NCI-H526 treated with DMSO at 0.1 percent for 48 hours (cell line): ENCODE measurements around the gene IPO5.
"Not testable (repeated sequence)": the region's sequence is repeated elsewhere in the genome, so short reads cannot be mapped to it uniquely, and the experiment has no call there.

Experiments
- DNase-seq: peaks from one replicate; lab custom pipeline; 2025; lab: John Stamatoyannopoulos, UW

Gene IPO5

DNA sequence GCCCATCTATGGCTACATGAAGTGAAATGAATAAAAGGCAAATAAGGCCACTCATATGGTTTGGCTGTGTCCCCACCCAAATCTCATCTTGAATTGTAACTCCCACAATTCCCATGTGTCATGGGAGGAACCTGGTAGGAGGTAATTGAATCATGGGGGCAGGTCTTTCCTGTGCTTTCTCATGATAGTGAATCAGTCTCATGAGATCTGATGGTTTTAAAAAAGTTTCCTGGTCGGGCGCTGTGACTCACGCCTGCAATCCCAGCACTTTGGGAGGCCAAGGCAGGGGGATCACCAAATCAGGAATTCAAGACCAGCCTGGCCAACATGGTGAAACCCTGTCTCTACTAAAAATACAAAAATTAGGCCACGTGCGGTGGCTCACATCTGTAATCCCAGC is 4.2 kb upstream of the IPO5 start:
- not testable (repeated sequence) for DNase-seq

DNA sequence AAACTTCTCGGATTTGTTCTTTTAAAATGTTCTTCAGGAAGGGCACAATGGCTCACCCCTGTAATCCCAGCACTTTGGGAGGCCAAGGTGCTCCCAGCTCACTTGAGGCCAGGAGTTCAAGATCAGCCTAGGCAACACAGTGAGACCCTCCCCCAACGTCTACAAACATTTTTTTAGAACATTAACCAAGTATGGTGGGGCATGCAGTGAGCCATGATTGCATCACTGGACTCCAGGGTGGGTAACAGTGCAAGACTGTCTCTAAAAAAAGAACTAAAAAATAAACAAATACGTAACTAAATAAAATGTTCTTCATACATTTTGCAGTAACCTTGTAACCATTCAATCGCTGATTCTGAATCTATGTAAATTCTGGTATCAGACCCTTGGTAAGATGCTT is 2.1 kb upstream of the IPO5 start:
- DNase-seq: no peak

DNA sequence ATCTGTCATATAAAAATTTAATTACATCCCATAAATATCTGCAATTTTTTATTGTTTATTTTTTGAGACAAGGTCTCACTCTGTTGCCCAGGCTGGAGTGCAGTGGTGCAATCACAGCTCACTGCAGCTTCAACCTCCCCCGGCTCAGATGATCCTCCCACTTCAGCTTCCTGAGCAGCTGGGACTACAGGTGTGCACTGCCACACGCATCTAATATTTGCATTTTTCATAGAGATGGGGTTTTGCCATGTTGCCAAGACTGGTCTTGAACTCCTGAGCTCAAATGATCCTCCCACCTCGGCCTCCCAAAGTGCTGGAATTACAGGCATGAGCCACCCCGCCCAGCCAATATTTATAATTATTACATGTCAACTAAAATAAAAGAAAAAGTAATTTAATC is 644 bp upstream of the IPO5 start:
- not testable (repeated sequence) for DNase-seq

DNA sequence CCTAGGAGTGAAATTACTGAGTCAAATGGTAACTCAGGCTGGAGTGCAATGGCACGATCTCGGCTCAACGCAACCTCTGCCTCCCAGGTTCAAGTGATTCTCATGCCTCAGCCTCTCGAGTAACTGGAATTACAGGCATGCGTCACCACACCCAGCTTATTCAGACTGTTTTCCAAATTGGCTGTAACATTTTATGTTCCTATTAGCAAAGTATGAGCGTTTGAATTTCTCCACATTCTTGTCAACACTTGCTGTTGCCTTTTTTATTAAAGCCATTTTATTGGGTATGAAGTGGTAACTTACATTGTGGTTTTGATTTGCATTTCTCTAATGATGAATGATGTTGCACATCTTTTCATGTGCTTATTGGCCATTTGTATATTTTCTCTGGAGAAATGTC is 7.9 kb downstream of the IPO5 start:
- no peak for DNase-seq

DNA sequence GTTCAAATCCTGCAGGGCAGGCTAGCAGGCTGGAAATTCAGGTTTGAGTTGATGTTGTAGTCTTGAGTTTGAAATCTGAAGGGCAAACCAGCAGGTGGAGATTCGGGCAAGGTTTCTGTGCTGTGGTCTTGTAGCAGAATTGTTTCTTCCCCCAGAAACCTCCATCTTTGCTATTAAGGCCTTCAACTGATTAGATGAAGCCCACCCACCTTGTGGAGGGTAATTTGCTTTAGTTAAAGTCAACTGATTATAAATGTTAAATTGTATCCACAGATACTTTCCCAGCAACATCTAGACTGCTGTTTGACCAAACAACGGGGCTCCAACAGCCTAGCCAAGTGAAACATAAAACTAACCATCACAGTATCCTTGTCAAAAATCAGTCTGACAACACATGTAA is 9.4 kb downstream of the IPO5 start:
- DNase-seq: no peak

DNA sequence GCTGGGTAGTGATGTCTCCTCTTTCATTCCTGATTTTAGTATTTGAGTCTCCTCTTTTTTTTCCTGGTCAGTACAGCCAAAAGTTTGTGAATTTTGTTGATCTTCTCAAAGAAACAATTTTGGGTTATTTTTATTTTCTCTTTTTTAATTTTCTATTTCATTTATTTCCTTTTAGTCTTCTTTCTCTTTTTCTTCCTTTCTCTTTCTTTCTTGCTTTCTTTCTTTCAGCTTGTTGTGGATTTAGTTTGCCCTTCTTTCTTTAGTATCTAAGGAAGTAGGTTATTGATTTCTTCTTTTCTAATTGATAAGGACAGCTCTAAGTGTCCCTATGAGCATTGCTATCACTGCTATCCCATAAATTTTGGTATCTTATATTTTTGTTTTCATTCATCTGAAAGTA is 13.8 kb downstream of the IPO5 start:
- no peak for DNase-seq

DNA sequence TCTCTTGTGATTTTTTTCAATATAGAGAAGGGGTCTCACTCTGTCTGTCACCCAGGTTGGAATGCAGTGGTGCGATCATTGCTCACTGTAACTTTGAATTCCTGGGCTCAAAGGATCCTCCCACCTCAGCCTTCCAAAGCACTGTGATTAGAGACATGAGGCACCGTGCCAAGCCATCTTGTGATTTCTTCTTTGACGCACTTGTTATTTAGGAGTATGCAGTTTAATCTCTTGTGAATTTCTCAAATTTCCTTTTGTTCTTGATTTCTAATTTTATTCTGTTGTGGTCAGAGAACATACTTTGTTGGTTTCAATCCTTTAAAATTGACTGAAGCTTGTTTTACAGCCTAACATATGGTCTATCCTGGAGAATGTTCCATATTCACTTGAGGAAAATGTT is 14.5 kb downstream of the IPO5 start:
- DNase-seq: no peak

DNA sequence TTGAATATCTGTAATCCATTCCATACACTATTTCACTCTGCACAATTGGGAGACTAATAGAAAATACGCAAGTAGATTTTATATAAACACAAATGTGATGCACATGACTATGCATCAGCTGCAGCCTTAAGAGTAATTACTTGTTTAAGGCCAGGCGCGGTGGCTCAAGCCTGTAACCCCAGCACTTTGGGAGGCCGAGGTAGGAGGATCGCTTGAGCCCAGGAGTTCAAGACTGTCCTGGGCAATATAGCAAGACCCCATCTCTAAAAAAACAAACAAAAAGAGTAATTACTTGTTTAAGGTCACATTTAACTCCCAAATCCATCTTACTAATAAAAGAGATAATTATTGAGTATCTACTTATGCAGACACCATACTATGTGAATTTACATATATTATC is 18.0 kb downstream of the IPO5 start:
- no peak for DNase-seq

DNA sequence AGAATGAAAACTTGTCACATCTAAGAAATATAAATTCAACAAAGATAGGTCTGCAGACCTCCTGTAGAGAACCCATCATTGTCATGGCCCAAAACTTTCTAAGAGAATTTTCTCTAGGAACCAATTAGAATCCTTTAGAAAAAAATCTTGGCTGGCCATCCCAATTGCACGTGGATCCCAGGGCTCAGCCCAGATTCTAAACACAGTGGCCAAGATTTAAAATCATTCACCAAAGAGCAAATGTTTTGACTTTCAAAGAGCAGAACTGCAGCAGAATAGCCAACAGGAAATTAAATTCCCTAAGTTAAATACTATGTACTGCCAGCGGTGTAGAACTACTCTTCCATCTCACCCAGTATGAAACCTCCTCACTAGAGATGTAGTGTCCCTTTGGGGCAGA is 21.3 kb downstream of the IPO5 start:
- no peak for DNase-seq

DNA sequence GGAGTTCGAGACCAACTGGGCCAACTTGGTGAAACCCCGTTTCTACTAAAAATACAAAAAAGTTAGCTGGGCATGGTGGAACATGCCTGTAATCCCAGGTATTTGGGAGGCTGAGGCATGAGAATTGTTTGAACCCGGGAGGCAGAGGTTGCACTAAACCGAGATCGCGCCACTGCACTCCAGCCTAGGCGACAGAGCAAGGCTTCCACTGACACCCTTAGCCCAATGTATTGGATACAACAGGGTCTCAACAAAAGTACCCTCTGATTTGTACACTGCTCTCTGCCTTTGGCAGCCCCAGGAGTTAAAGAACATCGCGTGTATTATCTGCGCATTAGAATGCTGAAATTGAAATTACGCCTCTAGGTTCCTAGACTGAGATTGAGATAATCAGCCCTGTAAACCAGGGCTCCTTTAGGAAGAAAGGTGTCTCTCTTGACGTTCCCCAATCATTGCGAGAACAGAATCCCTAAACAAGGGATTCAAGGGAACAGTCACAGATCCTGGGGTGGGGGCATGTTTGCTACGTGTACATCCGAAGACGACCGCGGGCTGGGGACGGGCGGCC is 21.9 kb downstream of the IPO5 start:
- DNase-seq: no peak

DNA sequence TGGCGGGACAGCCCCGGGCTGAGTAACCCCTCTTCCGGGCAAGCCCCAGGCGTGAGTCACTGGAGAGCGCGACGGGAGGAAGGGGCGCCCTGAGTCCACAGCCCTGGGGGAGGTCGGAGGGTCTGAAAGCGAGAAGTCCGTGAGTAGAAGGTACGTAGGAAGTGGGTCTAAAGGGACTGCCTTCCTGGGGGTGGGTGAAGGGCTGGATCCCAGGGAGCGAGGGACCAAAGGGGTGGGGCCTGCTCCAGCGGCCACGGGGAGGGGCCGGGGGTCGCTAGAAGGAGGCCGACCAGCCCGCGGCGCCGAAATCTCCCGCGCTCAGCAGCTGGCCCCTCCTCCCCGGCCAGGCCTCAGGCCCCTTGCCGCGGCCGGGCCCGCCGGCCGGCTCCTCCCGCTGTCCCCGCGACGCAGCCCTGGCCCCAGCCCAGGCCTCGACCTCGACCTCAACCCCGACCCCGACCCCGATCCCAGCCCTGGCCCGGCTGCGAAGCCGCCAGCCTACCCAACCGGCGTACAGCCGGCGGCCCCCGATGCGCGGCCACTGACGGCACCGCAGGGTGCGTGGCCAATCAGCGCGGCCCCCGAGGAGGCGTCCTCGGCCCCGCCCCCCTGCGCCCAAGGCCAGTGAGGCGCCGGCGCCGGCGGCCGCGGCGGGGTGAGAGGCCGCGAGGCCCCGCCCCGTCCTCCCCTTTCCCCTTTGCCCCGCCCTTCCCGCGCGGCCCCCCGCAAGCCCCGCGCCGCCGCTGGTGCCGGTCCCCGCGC is 22.6 kb downstream of the IPO5 start:
- DNase-seq: peak; percentile 89

DNA sequence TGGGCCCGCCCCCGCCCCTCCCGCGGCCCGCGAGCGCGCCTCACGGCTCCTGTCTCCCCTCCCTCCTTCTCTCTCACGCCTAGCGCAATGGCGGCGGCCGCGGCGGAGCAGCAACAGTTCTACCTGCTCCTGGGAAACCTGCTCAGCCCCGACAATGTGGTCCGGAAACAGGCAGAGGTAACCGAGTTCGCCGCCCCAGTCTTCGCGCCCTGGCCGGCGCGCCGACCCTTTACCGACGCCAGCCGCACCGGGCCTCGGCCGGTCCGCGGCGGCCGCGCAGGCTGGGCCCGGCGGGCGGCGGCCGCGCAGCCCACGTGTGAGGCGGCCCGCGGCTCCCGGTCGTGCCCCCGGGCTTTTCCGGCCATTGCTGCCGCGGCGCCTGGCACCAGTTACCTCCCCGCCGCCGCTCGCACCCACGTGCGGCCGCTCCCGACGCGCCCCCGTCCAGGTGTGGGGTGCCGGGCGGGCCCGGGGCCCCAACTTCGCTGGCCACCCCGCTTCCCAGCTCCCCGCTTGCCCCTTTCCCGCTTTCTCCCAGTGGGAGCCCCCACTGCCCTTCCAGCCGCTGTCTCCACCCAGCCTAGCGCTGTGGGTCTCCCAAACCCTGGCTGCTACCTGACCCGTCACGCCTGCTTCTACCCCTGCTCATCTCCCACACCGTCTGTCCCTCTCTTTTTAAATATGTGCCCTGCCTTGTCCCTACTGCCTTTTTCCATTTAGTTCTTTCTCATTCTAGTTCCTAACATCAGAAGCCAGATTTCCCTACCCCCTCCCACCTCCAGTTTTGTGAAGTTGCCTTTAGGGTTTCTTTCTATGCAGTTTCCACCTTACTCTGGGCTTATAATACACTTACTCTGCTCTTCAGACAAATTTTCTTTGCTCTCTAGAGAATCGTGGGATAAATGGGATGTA is 23.4 kb downstream of the IPO5 start:
- peak; percentile 65 for DNase-seq

DNA sequence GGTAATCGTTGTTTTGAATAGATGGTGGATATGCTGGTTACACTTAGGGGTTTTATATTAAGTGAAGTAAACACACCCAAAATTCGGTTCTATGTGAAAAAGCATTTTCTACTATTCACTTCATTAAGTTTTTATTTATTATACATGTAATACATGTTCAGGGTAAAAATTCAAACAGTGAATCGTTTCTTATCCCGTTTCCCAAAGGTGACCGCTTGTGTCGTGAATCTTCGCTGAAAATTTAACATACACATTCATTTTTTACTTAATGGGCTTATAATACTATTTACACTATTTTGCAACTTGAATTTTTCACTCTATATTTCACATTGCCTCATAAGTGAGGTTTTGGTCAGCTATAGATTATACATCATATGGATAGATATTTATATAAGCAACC is 24.5 kb downstream of the IPO5 start:
- DNase-seq: peak; percentile 68

DNA sequence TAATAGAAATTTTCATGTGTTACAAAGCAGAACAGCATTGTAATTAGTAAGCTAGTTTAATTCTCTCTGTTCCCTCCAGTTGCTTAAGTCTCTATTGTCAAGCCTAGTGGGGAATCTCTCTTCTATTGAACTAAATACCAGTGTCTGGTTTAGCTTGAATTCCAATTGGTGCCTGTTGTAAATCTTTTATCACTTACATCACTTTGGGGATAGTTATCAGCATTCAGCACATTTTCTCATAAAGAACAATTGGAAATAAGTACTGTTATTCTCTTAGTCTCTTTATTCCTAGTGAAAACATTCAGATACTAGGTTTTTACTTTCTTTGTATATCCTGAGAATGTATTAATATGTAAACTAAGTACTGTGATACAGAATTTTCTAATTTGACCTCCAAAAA is 25.2 kb downstream of the IPO5 start:
- peak; percentile 21 for DNase-seq

DNA sequence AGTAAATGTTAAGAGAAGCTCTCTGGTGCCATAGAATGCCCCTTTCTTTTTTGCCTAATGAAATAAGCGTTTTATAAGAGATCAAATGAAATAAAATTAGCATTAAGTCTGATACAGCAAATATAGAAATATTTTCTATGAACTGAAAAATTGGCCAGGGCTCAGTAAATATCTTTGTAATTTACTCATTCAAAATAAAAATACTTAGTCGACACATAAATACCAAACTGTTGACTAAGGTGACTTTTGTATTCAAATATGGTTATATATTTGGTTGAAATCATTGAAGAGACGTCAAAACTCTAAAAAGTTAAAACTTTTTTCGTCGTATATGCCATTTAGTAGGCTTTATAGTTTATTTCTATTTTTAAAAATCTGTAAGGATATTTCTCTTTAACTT is 25.6 kb downstream of the IPO5 start:
- no peak for DNase-seq

DNA sequence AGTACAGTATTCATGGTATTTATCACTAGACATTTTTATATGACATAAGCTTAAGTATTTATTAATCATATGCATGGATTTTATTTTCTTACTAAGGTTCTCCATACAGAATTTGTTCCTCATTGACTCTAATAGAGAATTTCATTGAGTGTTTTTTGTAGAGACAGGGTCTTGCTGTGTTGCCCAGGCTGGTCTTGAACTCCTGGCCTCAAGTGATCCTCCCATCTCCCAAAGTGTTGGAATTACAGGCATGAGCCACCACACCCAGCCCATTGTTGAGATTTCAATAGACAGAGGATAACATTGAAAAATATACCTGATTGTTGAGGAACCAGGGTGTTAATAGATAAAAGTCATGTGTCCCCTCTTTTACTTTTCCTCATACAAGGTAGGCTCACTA is 26.1 kb downstream of the IPO5 start:
- no peak for DNase-seq

DNA sequence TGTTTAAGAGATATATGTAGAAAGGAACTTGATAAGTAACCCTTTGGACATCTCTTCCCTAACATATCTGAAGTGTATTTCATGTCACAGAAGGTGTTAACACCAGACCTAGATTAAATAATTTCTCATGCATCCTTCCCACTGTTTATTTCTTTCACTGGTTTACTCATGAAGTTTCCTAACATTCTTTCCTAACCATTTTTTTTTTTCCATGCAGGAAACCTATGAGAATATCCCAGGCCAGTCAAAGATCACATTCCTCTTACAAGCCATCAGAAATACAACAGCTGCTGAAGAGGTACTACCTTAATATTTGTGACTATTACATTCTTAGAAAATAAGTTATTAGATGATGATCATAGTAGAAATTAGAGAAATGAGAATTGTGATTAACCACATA is 28.8 kb downstream of the IPO5 start:
- DNase-seq: no peak

DNA sequence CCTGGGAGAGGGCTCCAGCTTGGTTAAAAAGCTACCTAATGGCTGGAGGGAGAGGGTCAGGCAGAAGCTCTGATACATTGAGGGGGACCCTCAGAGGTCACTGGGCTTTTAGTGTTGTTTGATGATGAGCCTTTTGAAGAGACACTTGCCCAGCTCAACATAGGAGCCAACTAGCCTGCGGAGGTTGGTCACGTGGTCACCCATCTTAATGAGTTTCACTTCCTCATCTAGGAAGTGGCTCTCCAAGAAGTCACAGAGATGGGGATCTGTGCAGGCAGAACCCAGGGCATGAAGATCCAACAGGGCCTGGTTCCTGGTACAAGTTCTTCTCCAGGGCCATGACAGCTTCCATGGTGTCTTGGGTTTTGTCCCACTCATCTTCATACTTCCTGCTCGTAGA is 33.4 kb downstream of the IPO5 start:
- DNase-seq: no peak

DNA sequence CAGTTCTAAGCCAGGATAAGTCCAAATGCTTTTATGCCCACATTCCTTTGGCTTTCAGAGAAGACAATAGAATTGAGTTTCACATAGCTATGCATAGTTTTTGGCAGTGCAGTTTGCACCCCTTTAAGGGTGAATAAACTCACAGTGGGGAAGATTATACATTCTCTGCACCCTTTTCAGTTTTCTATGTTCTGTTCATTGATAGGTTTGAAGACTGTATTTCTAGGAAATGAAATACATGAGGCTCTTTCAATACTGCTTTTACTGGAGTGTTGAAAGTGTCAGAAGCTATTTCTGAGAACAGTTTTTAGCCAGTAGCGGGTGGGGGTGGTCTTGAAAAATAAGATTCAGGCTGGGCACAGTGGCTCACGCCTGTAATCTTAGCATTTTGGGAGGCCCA is 46.2 kb downstream of the IPO5 start:
- DNase-seq: no peak

DNA sequence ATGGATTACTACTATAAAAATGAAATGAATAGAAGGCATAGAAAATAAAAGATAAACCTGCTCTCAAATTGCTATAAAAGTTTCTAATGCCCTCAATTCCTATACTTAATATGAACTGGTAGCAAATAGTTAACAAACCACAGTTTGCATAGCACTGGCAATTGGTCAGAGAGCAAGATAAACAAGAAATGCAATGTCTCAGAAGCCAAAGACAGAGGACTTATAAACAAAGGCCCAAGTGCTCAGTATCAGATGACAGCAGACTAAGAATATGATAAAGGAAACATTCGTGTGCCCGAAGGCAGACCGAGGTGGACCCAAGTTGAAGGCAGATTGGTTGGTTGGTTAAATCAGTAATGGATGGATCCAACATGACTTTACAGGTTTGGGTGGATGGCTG is 50.6 kb downstream of the IPO5 start:
- DNase-seq: no peak

DNA sequence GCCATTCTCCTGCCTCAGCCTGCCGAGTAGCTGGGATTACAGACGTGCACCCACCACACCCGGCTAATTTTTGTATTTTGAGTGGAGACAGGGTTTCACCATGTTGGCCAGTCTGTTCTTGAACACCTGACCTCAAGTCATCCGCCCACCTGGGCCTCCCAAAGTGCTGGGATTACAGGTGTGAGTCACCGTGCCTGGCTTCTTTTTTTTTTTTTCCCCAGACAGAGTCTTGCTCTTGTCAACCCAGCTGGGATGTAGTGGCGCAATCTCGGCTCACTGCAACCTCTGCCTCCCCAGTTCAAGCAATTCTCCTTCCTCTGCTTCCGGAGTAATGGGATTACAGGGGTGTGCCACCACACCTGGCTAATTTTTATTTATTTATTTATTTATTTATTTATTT is 51.5 kb downstream of the IPO5 start:
- not testable (repeated sequence) for DNase-seq

DNA sequence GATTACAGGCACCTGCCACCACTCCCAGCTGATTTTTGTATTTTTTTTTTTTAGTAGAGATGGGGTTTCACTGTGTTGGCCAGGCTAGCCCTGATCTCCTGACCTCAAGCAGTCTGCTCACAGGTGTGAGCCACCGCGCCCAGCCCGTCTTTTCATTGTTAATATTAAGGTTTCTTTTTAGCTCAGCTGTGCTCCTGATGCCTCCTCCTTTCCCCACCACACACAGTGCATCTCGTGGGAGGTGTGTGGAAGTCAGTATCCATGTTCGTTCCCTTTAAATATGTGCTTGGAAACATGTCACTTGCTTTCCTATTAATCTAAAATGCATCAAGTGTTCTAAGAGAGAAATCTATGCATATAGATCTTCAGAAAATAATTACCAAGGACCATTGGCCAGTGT is 53.5 kb downstream of the IPO5 start:
- no peak for DNase-seq

DNA sequence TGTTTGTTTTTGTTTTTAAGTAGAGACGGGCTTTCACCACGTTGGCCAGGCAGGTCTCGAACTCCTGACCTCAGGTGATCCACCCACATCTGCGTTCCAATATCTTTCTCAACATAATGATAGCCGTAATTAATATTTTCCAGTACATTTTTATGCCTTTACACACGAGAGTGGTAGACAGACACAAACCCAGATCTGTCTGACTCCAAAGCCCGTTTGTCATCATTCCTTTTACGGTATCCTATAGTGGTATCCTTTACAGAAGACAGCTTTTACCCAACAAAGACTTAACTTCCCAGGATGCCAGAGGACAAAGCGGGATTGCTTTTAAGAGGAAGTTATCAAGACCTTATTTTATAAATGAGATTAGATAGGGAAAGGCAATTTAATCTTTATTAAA is 59.8 kb downstream of the IPO5 start:
- no peak for DNase-seq
